Gastrocnemius medialis (tissue), 4 donors: ENCODE results near the gene ABO.

Experiments
- CTCF ChIP-seq, 5 experiments: fragments of 450-650 bp in 3 of 5; fragments of 200-600 bp in 2 of 5; sonication (generic) in 2 of 5; IDR thresholded peaks in 4 of 5; conservative IDR thresholded peaks in 1 of 5; 1 replicate in 4 of 5; 2 replicates in 1 of 5; pipeline ENCODE4 v1.5.1; 2016 to 2019; ENCODE audit warnings: antibody characterized with exemption in 5 of 5, mild to moderate bottlenecking in 3 of 5, moderate library complexity in 3 of 5
- POLR2A ChIP-seq, 2 donors: fragments of 450-650 bp; IDR thresholded peaks; one replicate each; pipeline ENCODE4 v1.6.1; 2017; ENCODE audit warnings: antibody characterized with exemption in 2 of 2, mild to moderate bottlenecking in 2 of 2, moderate library complexity in 2 of 2

- TF ChIP-seq CTCF (IDR thresholded peaks at IDR 0.05 in 4 of 5, conservative IDR thresholded peaks at IDR 0.05 in 1 of 5) (no peak), POLR2A (IDR thresholded peaks at IDR 0.05) (no peak)
These were observed 12.8 kb downstream of the ABO start for GRCh38 chr9:133262226-133262625.
